ENCODE data around the gene MTUS2.

DNA sequence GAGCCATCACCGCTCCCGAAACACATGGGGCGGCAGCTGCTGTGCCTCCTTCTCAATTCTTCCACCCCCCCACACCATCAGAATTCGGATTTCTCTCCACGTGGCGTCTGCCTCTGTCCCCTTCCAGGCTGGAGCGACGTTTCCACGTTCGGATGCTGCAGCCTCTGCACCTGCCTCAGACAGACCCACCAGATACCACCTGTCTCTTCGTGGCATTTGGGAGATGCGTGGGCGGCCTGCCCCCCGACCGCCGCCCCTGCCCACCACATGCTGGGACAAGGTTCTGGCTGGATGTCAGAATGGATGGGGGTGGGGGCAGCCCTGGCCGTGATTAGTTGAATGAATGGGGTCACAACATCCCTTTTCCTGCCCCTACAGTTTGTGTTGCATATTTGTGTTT lies 685.4 kb downstream of the MTUS2 start:
- TF ChIP-seq, protein P1, sequence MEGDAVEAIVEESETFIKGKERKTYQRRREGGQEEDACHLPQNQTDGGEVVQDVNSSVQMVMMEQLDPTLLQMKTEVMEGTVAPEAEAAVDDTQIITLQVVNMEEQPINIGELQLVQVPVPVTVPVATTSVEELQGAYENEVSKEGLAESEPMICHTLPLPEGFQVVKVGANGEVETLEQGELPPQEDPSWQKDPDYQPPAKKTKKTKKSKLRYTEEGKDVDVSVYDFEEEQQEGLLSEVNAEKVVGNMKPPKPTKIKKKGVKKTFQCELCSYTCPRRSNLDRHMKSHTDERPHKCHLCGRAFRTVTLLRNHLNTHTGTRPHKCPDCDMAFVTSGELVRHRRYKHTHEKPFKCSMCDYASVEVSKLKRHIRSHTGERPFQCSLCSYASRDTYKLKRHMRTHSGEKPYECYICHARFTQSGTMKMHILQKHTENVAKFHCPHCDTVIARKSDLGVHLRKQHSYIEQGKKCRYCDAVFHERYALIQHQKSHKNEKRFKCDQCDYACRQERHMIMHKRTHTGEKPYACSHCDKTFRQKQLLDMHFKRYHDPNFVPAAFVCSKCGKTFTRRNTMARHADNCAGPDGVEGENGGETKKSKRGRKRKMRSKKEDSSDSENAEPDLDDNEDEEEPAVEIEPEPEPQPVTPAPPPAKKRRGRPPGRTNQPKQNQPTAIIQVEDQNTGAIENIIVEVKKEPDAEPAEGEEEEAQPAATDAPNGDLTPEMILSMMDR (IDR thresholded peaks at IDR 0.05; ENCODE audit: insufficient read depth, low read length, poor library complexity, severe bottlenecking) = no peak
- TF ChIP-seq EZH2phosphoT487 (conservative IDR thresholded peaks at IDR 0.05; ENCODE audit: low read length) = no peak

All from SU-DHL-6 (cell line).